ENCODE data around the gene HOPX.
"Not testable (repeated sequence)": the region's sequence is repeated elsewhere in the genome, so short reads cannot be mapped to it uniquely, and the experiment has no call there.

The HOPX gene

GRCh38 chr4:56653461-56654237 is 27.4 kb downstream of the HOPX start:
- no peak for DNase-seq

- no peak for DNase-seq
These were observed 28.9 kb downstream of the HOPX start for GRCh38 chr4:56652196-56652595.

- no peak for DNase-seq
These were observed 30.1 kb downstream of the HOPX start for GRCh38 chr4:56651056-56651350.

GRCh38 chr4:56650262-56651055 is 30.6 kb downstream of the HOPX start:
- DNase-seq, result no peak

- no peak for DNase-seq
These were observed 31.4 kb downstream of the HOPX start for GRCh38 chr4:56649445-56650261.

GRCh38 chr4:56648824-56649151 is 32.3 kb downstream of the HOPX start:
- DNase-seq, result no peak

GRCh38 chr4:56648021-56648823 is 32.9 kb downstream of the HOPX start:
- no peak for DNase-seq

- DNase-seq, result no peak
These were observed 34.8 kb downstream of the HOPX start for GRCh38 chr4:56646341-56646740.

GRCh38 chr4:56643596-56643995 is 37.5 kb downstream of the HOPX start:
- DNase-seq, result no peak

- DNase-seq, result no peak
These were observed 39.5 kb downstream of the HOPX start for GRCh38 chr4:56641494-56642051.

GRCh38 chr4:56640621-56641493 is 40.2 kb downstream of the HOPX start:
- DNase-seq, result no peak

GRCh38 chr4:56637791-56638190 is 43.3 kb downstream of the HOPX start:
- DNase-seq, result no peak

GRCh38 chr4:56637154-56637553 is 43.9 kb downstream of the HOPX start:
- DNase-seq, result no peak

GRCh38 chr4:56634954-56635353 is 46.1 kb downstream of the HOPX start:
- DNase-seq, result not testable (repeated sequence)

GRCh38 chr4:56633486-56633885 is 47.6 kb downstream of the HOPX start:
- no peak for DNase-seq

- no peak for DNase-seq
These were observed 50.0 kb downstream of the HOPX start for GRCh38 chr4:56630876-56631666.

GRCh38 chr4:56628592-56628991 is 52.5 kb downstream of the HOPX start:
- DNase-seq, result no peak

- DNase-seq, result no peak
These were observed 53.1 kb downstream of the HOPX start for GRCh38 chr4:56627985-56628384.

- DNase-seq, result no peak
These were observed 53.7 kb downstream of the HOPX start for GRCh38 chr4:56627375-56627774.

- DNase-seq, result no peak
These were observed 54.1 kb downstream of the HOPX start for GRCh38 chr4:56626963-56627362.

- DNase-seq, result no peak
These were observed 54.7 kb downstream of the HOPX start for GRCh38 chr4:56626420-56626819.
